ENCODE results near the gene WDR7. TPM values are rescaled to one million over a fixed set of nuclear protein-coding genes. Genes with fewer than 3 reads are reported as not detected.

Gene WDR7
- total and polyA plus RNA-seq, 9 of the 15 experiments (the other 6 are each of a cell fraction or from before 2014, with no cell fraction given): 1.4 to 9.4 (median 5.3) TPM

DNA sequence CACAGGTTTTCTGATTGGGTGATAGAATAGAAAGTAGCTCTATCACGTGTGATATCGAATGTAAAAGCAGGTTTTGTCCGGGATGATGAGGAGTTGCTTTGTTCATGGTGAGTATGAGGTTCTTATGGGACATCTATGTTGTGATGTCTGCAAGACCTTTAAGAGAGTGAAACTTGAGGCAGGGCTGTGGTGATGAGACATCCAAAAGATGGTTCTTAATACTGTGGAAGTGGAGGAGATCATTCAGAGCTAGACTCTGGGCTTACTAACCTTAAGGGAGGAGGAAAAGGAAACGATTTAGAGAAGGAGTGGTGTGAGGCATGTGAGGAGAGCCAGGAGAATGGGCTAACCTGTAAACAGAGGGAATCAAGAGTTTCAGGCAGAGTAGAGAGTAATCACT, 92.0 kb downstream of the WDR7 start:
- FAIRE-seq: no peak
- intact Hi-C loops (cut with micrococcal nuclease): no loop called here
- no TSS peak for BruUV-seq (replicated peaks)

More for the DNA sequence above, 92.0 kb downstream of the WDR7 start:
- Histone ChIP-seq H4K20me1 (replicated peaks; ENCODE audit: control insufficient read depth, insufficient read depth, low read length) (no peaks in the 10 kb centered on the region), H3K79me2 (ENCODE audit: control insufficient read depth, insufficient read depth, low read length) (no peaks in the 10 kb centered on the region), H3K27me3 (ENCODE audit: control insufficient read depth in 2 of 2, insufficient read depth in 2 of 2, low read length in 2 of 2) (no peaks in the 10 kb centered on the region), H2AFZ (ENCODE audit: low read depth, low read length) (no peak overlapping the region), H3K9me3 (replicated peaks; ENCODE audit: control insufficient read depth, insufficient read depth, low read depth, low read length) (no peaks in the 10 kb centered on the region), H3K36me3 (ENCODE audit: control insufficient read depth, insufficient read depth, low read length) (no peaks in the 10 kb centered on the region), H3K27ac (ENCODE audit: extremely low read depth, low read depth, low read length) (no peak overlapping the region), H3K4me2 (ENCODE audit: insufficient read depth, low read length) (no peak overlapping the region), H3K4me3 (no peak overlapping the region), H3K9me1 (ENCODE audit: control insufficient read depth, insufficient read depth, low read length) (no peaks in the 10 kb centered on the region), H3K9ac (ENCODE audit: insufficient read depth in 1 of 2, low read depth in 2 of 2, low read length in 2 of 2) (no peak overlapping the region), H3K4me1 (replicated peaks in 1 of 2; ENCODE audit: control insufficient read depth in 2 of 2, insufficient read depth in 2 of 2, low read length in 2 of 2) (no peaks in the 10 kb centered on the region)
- in situ Hi-C loops (cut with MboI): no loop called here
- ChIA-PET POLR2A (no interaction called here), CTCF (ENCODE audit: low intra/inter-chr PET ratio) (no interaction called here)
- TF ChIP-seq FOXK2 (conservative IDR thresholded peaks at IDR 0.05 in 1 of 2, IDR thresholded peaks at IDR 0.05 in 1 of 2; ENCODE audit: low read depth in 2 of 2): no peak
- TF ChIP-seq SAP30 (IDR thresholded peaks at IDR 0.05; ENCODE audit: borderline replicate concordance, insufficient read depth, low read depth, low read length, poor library complexity, severe bottlenecking): no peak
- TF ChIP-seq ELF1 (tag; IDR thresholded peaks at IDR 0.05): no peak
- no peak for TF ChIP-seq OTX1 (CRISPR knock-in tag; IDR thresholded peaks at IDR 0.05)
- TF ChIP-seq TFAM (CRISPR knock-in tag; conservative IDR thresholded peaks at IDR 0.05): no peak
- TF ChIP-seq, protein P1, sequence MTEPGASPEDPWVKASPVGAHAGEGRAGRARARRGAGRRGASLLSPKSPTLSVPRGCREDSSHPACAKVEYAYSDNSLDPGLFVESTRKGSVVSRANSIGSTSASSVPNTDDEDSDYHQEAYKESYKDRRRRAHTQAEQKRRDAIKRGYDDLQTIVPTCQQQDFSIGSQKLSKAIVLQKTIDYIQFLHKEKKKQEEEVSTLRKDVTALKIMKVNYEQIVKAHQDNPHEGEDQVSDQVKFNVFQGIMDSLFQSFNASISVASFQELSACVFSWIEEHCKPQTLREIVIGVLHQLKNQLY (CRISPR knock-in tag; conservative IDR thresholded peaks at IDR 0.05): no peak
- TF ChIP-seq MCM3 (IDR thresholded peaks at IDR 0.05): no peak
- no peak for TF ChIP-seq IRF2 (CRISPR knock-in tag; IDR thresholded peaks at IDR 0.05)
- TF ChIP-seq CBX3 (IDR thresholded peaks at IDR 0.05; ENCODE audit: borderline replicate concordance in 1 of 2, low read length in 2 of 2): no peak
- TF ChIP-seq, protein P2, sequence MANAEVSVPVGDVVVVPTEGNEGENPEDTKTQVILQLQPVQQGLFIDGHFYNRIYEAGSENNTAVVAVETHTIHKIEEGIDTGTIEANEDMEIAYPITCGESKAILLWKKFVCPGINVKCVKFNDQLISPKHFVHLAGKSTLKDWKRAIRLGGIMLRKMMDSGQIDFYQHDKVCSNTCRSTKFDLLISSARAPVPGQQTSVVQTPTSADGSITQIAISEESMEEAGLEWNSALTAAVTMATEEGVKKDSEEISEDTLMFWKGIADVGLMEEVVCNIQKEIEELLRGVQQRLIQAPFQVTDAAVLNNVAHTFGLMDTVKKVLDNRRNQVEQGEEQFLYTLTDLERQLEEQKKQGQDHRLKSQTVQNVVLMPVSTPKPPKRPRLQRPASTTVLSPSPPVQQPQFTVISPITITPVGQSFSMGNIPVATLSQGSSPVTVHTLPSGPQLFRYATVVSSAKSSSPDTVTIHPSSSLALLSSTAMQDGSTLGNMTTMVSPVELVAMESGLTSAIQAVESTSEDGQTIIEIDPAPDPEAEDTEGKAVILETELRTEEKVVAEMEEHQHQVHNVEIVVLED (CRISPR knock-in tag; IDR thresholded peaks at IDR 0.05): no peak
- TF ChIP-seq CC2D1A (IDR thresholded peaks at IDR 0.05): no peak
- TF ChIP-seq RBM15 (IDR thresholded peaks at IDR 0.05; ENCODE audit: insufficient read depth, low read length): no peak
- TF ChIP-seq MYBL2 (IDR thresholded peaks at IDR 0.05; ENCODE audit: low read depth): no peak
- no peak for TF ChIP-seq MYBL2 (CRISPR knock-in tag; IDR thresholded peaks at IDR 0.05; ENCODE audit: borderline replicate concordance)
- 3% methylated on average over 3 of the region's 4 CpGs for WGBS (ENCODE audit: insufficient coverage, low coverage, missing lambda C conversion rate)
- no peak for DNase-seq (ENCODE audit: extremely low read depth in 1 of 4, low spot score in 3 of 4)
- no peak for ATAC-seq

All from K562 (cell line).